Endothelial cell (in vitro differentiated cells): ENCODE data around the gene RAPGEF3. TPM values are rescaled to one million over a fixed set of nuclear protein-coding genes. Genes with fewer than 3 reads are reported as not detected.
A peak's percentile ranks its signal among the peaks of the same experiment; 100 is the strongest.

Experiments
- DNase-seq: peaks from one replicate; pipeline ENCODE4 v3.0.0; 2021; ENCODE audit warnings: low spot score
- H3K27ac Mint-ChIP-seq: one replicate; pipeline ENCODE4 v1.8.0; 2021; ENCODE audit warnings: mixed read lengths, inconsistent platforms; ENCODE audit not compliant: unreplicated experiment
- H3K27me3 Mint-ChIP-seq: one replicate; pipeline ENCODE4 v1.8.0; 2021; ENCODE audit warnings: mild to moderate bottlenecking, moderate library complexity, mixed read lengths, inconsistent platforms; ENCODE audit not compliant: unreplicated experiment
- H3K36me3 Mint-ChIP-seq: one replicate; pipeline ENCODE4 v1.8.0; 2021; ENCODE audit warnings: mild to moderate bottlenecking, low read depth, mixed read lengths, inconsistent platforms; ENCODE audit not compliant: unreplicated experiment
- H3K4me1 Mint-ChIP-seq: one replicate; pipeline ENCODE4 v1.8.0; 2021; ENCODE audit warnings: mild to moderate bottlenecking, mixed read lengths, inconsistent platforms; ENCODE audit not compliant: unreplicated experiment
- H3K4me3 Mint-ChIP-seq: one replicate; pipeline ENCODE4 v1.8.0; 2021; ENCODE audit warnings: mild to moderate bottlenecking, mixed read lengths, inconsistent platforms; ENCODE audit not compliant: unreplicated experiment
- H3K9me3 Mint-ChIP-seq: one replicate; pipeline ENCODE4 v1.8.0; 2021; ENCODE audit warnings: mixed read lengths, inconsistent platforms; ENCODE audit not compliant: unreplicated experiment
- total RNA-seq: library from RNA; stranded (reverse); fragmentation: NEBNext Ultra II Directional; extraction: Animal tissue kit (Norgen Biotek cat#: 25700); gene quantifications from one replicate; pipeline ENCODE4 v1.2.1, GENCODE V29; 2021; ENCODE audit not compliant: unreplicated experiment
- TF ChIP-seq, protein P1 (sequence below): fragments of 200-600 bp; sonication (generic); IDR thresholded peaks from one replicate; pipeline ENCODE4 v1.5.0; 2021; ENCODE audit warnings: antibody characterized with exemption; ENCODE audit not compliant: unreplicated experiment

Gene RAPGEF3
- total RNA-seq, 1 donor from 2014 or later = 81.5 TPM

GRCh38 chr12:47763481-47764346 lies 5.0 kb upstream of the RAPGEF3 start:
- Mint-ChIP-seq H3K4me1 (peaks cover 45% of the 10 kb centered on the region), H3K4me3 (peak overlapping the region; percentile 54), H3K9me3 (no peaks in the 10 kb centered on the region), H3K27me3 (peaks cover 14% of the 10 kb centered on the region), H3K36me3 (peaks cover 46% of the 10 kb centered on the region), H3K27ac (peak overlapping the region; percentile 66)
- no peak for DNase-seq
- TF ChIP-seq, protein P1, sequence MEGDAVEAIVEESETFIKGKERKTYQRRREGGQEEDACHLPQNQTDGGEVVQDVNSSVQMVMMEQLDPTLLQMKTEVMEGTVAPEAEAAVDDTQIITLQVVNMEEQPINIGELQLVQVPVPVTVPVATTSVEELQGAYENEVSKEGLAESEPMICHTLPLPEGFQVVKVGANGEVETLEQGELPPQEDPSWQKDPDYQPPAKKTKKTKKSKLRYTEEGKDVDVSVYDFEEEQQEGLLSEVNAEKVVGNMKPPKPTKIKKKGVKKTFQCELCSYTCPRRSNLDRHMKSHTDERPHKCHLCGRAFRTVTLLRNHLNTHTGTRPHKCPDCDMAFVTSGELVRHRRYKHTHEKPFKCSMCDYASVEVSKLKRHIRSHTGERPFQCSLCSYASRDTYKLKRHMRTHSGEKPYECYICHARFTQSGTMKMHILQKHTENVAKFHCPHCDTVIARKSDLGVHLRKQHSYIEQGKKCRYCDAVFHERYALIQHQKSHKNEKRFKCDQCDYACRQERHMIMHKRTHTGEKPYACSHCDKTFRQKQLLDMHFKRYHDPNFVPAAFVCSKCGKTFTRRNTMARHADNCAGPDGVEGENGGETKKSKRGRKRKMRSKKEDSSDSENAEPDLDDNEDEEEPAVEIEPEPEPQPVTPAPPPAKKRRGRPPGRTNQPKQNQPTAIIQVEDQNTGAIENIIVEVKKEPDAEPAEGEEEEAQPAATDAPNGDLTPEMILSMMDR = no peak

GRCh38 chr12:47762850-47763465 lies 4.3 kb upstream of the RAPGEF3 start:
- peaks cover 46% of the 10 kb centered on the region for H3K36me3 Mint-ChIP-seq
- peaks cover 17% of the 10 kb centered on the region for H3K27me3 Mint-ChIP-seq
- TF ChIP-seq, protein P1 = no peak

DNA sequence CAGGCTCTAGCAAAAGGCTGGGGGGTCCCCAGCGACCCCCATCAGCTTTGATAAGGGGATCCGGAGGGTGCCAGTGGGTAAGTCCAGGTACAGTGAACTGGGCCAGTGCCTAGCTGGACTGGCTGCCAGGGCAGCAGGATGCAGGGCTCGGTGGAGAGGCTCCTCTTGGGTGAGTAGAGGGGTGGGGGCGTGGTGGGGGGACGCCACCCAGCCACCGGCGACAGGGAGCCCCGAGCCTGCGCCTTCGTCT lies 171 bp downstream of the RAPGEF3 start:
- no peaks in the 10 kb centered on the region for H3K9me3 Mint-ChIP-seq
- no peak for DNase-seq
- peaks cover 45% of the 10 kb centered on the region for H3K36me3 Mint-ChIP-seq
- peak overlapping the region; percentile 93 for H3K4me3 Mint-ChIP-seq
- peaks cover 78% of the 10 kb centered on the region for H3K4me1 Mint-ChIP-seq
- H3K27ac Mint-ChIP-seq = peak overlapping the region; percentile 93
- peaks cover 25% of the 10 kb centered on the region for H3K27me3 Mint-ChIP-seq
- TF ChIP-seq, protein P1 = no peak

More at GRCh38 chr12:47762850-47763465, 4.3 kb upstream of the RAPGEF3 start:
- Mint-ChIP-seq H3K27ac (peak overlapping the region; percentile 68), H3K9me3 (no peaks in the 10 kb centered on the region), H3K4me1 (peaks cover 45% of the 10 kb centered on the region), H3K4me3 (peak overlapping the region; percentile 32)
- no peak for DNase-seq

DNA sequence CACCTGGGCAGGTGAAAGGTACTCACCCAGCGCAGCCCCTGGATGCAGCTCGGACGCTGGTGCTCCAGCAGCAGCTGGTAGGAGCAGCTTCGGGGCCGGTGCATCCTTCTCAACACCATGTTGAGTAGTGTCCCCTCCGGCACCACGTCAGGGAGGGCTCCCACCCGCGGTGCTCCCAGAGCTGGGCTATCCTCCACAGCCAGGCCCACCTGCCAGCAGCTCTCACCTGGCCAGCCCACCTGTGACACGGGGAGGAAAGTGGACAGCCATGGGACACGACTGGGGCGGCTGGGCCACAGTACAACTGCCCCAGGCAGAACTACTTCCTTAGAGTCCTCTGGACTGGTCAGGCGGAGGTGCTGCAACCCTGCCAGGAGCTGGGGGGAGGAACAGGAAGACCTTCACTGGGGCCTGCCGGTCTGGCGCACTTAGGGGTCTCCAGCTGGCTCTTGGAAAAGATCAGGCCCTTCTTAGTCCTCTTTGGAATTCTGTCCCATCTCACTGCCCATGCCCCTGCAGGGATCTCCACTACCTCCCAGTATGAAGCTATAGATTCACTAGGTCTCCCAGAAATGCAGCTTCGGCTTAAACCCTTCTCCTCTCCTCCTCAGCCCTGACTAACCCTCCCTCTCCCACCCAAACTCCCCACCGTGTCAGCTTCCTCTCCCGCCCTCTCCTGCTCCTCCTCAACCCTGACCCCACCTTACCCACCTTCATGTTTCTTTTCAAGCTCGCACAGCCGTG lies 668 bp downstream of the RAPGEF3 start:
- Mint-ChIP-seq H3K36me3 (peaks cover 44% of the 10 kb centered on the region), H3K4me1 (peaks cover 79% of the 10 kb centered on the region)

More for the DNA sequence above, 668 bp downstream of the RAPGEF3 start:
- no peak for DNase-seq
- Mint-ChIP-seq H3K27ac (peak overlapping the region; percentile 93), H3K27me3 (peaks cover 25% of the 10 kb centered on the region), H3K9me3 (no peaks in the 10 kb centered on the region), H3K4me3 (peak overlapping the region; percentile 93)
- TF ChIP-seq, protein P1 = no peak
